NCI-H1048 (cell line): Measurements from ENCODE around the gene GTF2F2.
"Not testable (repeated sequence)": the region's sequence is repeated elsewhere in the genome, so short reads cannot be mapped to it uniquely, and the experiment has no call there.

Experiments used
- DNase-seq: peaks from one replicate; lab custom pipeline; 2025; lab: John Stamatoyannopoulos, UW

GTF2F2 gene

GRCh38 chr13:45215392-45216077 is 95.2 kb downstream of the GTF2F2 start:
- DNase-seq, result no peak

GRCh38 chr13:45216193-45216592 is 95.9 kb downstream of the GTF2F2 start:
- DNase-seq, result no peak

GRCh38 chr13:45218689-45219088 is 98.4 kb downstream of the GTF2F2 start:
- no peak for DNase-seq

- DNase-seq, result no peak
These were observed 99.0 kb downstream of the GTF2F2 start for GRCh38 chr13:45219123-45219891.

GRCh38 chr13:45219938-45220375 is 99.6 kb downstream of the GTF2F2 start:
- no peak for DNase-seq

- DNase-seq, result no peak
These were observed 100.1 kb downstream of the GTF2F2 start for GRCh38 chr13:45220403-45220802.

GRCh38 chr13:45222516-45222915 is 102.2 kb downstream of the GTF2F2 start:
- DNase-seq, result no peak

GRCh38 chr13:45222919-45223318 is 102.6 kb downstream of the GTF2F2 start:
- DNase-seq, result no peak

GRCh38 chr13:45224176-45224575 is 103.9 kb downstream of the GTF2F2 start:
- no peak for DNase-seq

GRCh38 chr13:45225370-45225769 is 105.1 kb downstream of the GTF2F2 start:
- no peak for DNase-seq

GRCh38 chr13:45226024-45226423 is 105.7 kb downstream of the GTF2F2 start:
- DNase-seq, result no peak

- no peak for DNase-seq
These were observed 107.7 kb downstream of the GTF2F2 start for GRCh38 chr13:45228002-45228401.

GRCh38 chr13:45229172-45229571 is 108.9 kb downstream of the GTF2F2 start:
- no peak for DNase-seq

- no peak for DNase-seq
These were observed 111.0 kb downstream of the GTF2F2 start for GRCh38 chr13:45231305-45231704.

GRCh38 chr13:45231722-45232121 is 111.4 kb downstream of the GTF2F2 start:
- no peak for DNase-seq

- no peak for DNase-seq
These were observed 112.3 kb downstream of the GTF2F2 start for GRCh38 chr13:45232591-45232990.

- no peak for DNase-seq
These were observed 118.9 kb downstream of the GTF2F2 start for GRCh38 chr13:45238945-45239795.

GRCh38 chr13:45240143-45240542 is 119.8 kb downstream of the GTF2F2 start:
- DNase-seq, result no peak

GRCh38 chr13:45242070-45242469 is 121.8 kb downstream of the GTF2F2 start:
- DNase-seq, result no peak

GRCh38 chr13:45242524-45242923 is 122.2 kb downstream of the GTF2F2 start:
- DNase-seq, result no peak

GRCh38 chr13:45243077-45243476 is 122.8 kb downstream of the GTF2F2 start:
- DNase-seq, result no peak

GRCh38 chr13:45244736-45245135 is 124.4 kb downstream of the GTF2F2 start:
- not testable (repeated sequence) for DNase-seq

GRCh38 chr13:45249662-45250061 is 129.4 kb downstream of the GTF2F2 start:
- DNase-seq, result no peak
